Upper lobe of left lung (tissue), 6 donors: Measurements from ENCODE around the gene ATP5F1B. TPM values are rescaled to one million over a fixed set of nuclear protein-coding genes. Genes with fewer than 3 reads are reported as not detected.

Experiments
- ATAC-seq, 2 donors: fragments of 200-7000 bp; cut with Tn5 transposase; one replicate each; pipeline ENCODE4 v1.9.1; 2022; ENCODE audit warnings: mild to moderate bottlenecking in 2 of 2, moderate library complexity in 2 of 2; ENCODE audit not compliant: low FRiP score in 2 of 2
- DNase-seq, 2 donors: peaks; one replicate each; pipeline ENCODE4 v3.0.0-alpha.2; 2019 to 2020
- H3K27ac ChIP-seq, 4 donors: fragments of 200-600 bp; sonication (generic); one replicate each; pipeline ENCODE4 v1.5.1; 2016 to 2019
- H3K27me3 ChIP-seq, 4 donors: fragments of 200-600 bp; sonication (generic); one replicate each; pipeline ENCODE4 v1.5.1; 2017 to 2019
- H3K36me3 ChIP-seq, 4 donors: fragments of 200-600 bp; sonication (generic); one replicate each; pipeline ENCODE4 v1.5.1; 2016 to 2019
- H3K4me1 ChIP-seq, 4 donors: fragments of 200-600 bp; sonication (generic); one replicate each; pipeline ENCODE4 v1.5.1; 2018 to 2019
- H3K4me3 ChIP-seq, 4 donors: fragments of 200-600 bp; sonication (generic); one replicate each; pipeline ENCODE4 v1.5.1; 2017 to 2019; ENCODE audit warnings: mild to moderate bottlenecking in 2 of 4, moderate library complexity in 1 of 4
- H3K9me3 ChIP-seq, 4 donors: fragments of 200-600 bp; sonication (generic); one replicate each; pipeline ENCODE4 v1.5.1; 2018 to 2019
- CTCF ChIP-seq, 6 experiments: fragments of 450-650 bp in 4 of 6; fragments of 200-600 bp in 2 of 6; sonication (generic) in 2 of 6; IDR thresholded peaks; one replicate each; pipeline ENCODE4 v1.5.1; 2016 to 2019; ENCODE audit warnings: antibody characterized with exemption in 6 of 6
- EP300 ChIP-seq, 4 donors: sonication (generic); formaldehyde crosslinking; IDR thresholded peaks; one replicate each; pipeline ENCODE4 v1.5.1; 2017; ENCODE audit warnings: antibody characterized with exemption in 4 of 4, control low read depth in 2 of 4
- POLR2A ChIP-seq, 4 donors: fragments of 450-650 bp; IDR thresholded peaks; one replicate each; pipeline ENCODE4 v1.5.1; 2016 to 2017; ENCODE audit warnings: antibody characterized with exemption in 4 of 4, mild to moderate bottlenecking in 2 of 4
- POLR2AphosphoS5 ChIP-seq, 2 donors: sonication (generic); formaldehyde crosslinking; IDR thresholded peaks; one replicate each; pipeline ENCODE4 v1.5.1; 2017; ENCODE audit warnings: antibody characterized with exemption in 2 of 2
- WGBS, 2 donors: methylation state at CpG; one replicate each; pipeline ENCODE4 v1.1.5; 2017 to 2018; 5-methylcytosine and 5-hydroxymethylcytosine counted together
- total RNA-seq, 6 donors: library from RNA; depleted of rRNA in 4 of 6; stranded (reverse); fragments of >200 nt in 4 of 6; gene quantifications; one replicate each; pipeline versions ENCODE4 v1.1.0 to v1.2.1, GENCODE V29; 2016 to 2021
- donor health status: DM: no; HTN: no; CAD: no; lungs with moderate emphysema.
- donor health status: DM: no; HTN: yes; CAD: no; lungs with severe emphysema.

Gene ATP5F1B
- 100 to 1,000 TPM; 245 to 404 (median 317) TPM for total RNA-seq

- Histone ChIP-seq H3K4me1 (peaks cover 16 to 25% (median 20%) of the 10 kb centered on the region in 4 donors), H3K27me3 (no peaks in the 10 kb centered on the region), H3K36me3 (peaks cover 28 to 38% (median 31%) of the 10 kb centered on the region in 4 donors), H3K27ac (peak within 1 kb of the TSS; percentile 90 to 96 (median 95)), H3K4me3 (peak within 1 kb of the TSS; percentile 79 to 97 (median 92)), H3K9me3 (no peaks in the 10 kb centered on the region)
- DNase-seq = peak; percentile 91 to 100
- TF ChIP-seq EP300 (IDR thresholded peaks at IDR 0.05) (no peak), POLR2A (IDR thresholded peaks at IDR 0.05) (peak; percentile 91 to 99 (median 96)), POLR2AphosphoS5 (IDR thresholded peaks at IDR 0.05) (peak; percentile 98 to 99), CTCF (IDR thresholded peaks at IDR 0.05) (peak in 4 of 6 experiments; percentile 11 to 48 (median 18))
- WGBS, 2 donors = 0 to 1% methylated on average over 10 to 39 of the region's 39 CpGs
- peak; percentile 100 for ATAC-seq
Measured at GRCh38 chr12:56645717-56646446, at the start of gene ATP5F1B. Gene ATP5F1B (minus strand): TSS chr12:56645984. CDS start chr12:56645963, 21 bp downstream.

- no peak overlapping the region for H3K4me3 ChIP-seq
- H3K27me3 ChIP-seq = no peaks in the 10 kb centered on the region
- TF ChIP-seq EP300 (IDR thresholded peaks at IDR 0.05) (no peak), POLR2A (IDR thresholded peaks at IDR 0.05) (no peak), CTCF (IDR thresholded peaks at IDR 0.05) (no peak), POLR2AphosphoS5 (IDR thresholded peaks at IDR 0.05) (no peak)
- DNase-seq (no peak), ATAC-seq (no peak)
- no peaks in the 10 kb centered on the region for H3K36me3 ChIP-seq
- H3K9me3 ChIP-seq = no peaks in the 10 kb centered on the region
- 75 to 89% methylated on average over 5 of the region's 5 CpGs for WGBS, 2 donors
- H3K4me1 ChIP-seq = peaks cover 2 to 5% (median 3%) of the 10 kb centered on the region in 4 donors
- no peak overlapping the region for H3K27ac ChIP-seq
Measured at GRCh38 chr12:56694161-56694560, 48.4 kb upstream of the ATP5F1B start.

GRCh38 chr12:56688846-56689109, 43.0 kb upstream of the ATP5F1B start:
- ATAC-seq (no peak), DNase-seq (peak in 1 of 2 donors; percentile 61)
- no peaks in the 10 kb centered on the region for H3K36me3 ChIP-seq
- H3K27ac ChIP-seq = peak overlapping the region; percentile 98 to 100 (median 99)
- no peaks in the 10 kb centered on the region for H3K9me3 ChIP-seq
- TF ChIP-seq EP300 (IDR thresholded peaks at IDR 0.05) = no peak
- no peak for TF ChIP-seq CTCF (IDR thresholded peaks at IDR 0.05)
- TF ChIP-seq POLR2A (IDR thresholded peaks at IDR 0.05) = no peak
- TF ChIP-seq POLR2AphosphoS5 (IDR thresholded peaks at IDR 0.05) = no peak
- H3K27me3 ChIP-seq = no peaks in the 10 kb centered on the region
- peak overlapping the region; percentile 30 to 89 (median 84) for H3K4me3 ChIP-seq
- 1 to 9% methylated on average over 7 of the region's 7 CpGs for WGBS, 2 donors
- peaks cover 20 to 40% (median 33%) of the 10 kb centered on the region in 4 donors for H3K4me1 ChIP-seq

- peak within 1 kb of the TSS; percentile 98 to 100 (median 99) for H3K27ac ChIP-seq
- TF ChIP-seq POLR2AphosphoS5 (IDR thresholded peaks at IDR 0.05) (peak; percentile 93 to 98), EP300 (IDR thresholded peaks at IDR 0.05) (peak in 2 of 4 donors; percentile 32 to 73), CTCF (IDR thresholded peaks at IDR 0.05) (peak in 2 of 6 experiments; percentile 5 to 19), POLR2A (IDR thresholded peaks at IDR 0.05) (peak in 3 of 4 donors; percentile 86 to 94 (median 94))
- DNase-seq (peak; percentile 97 to 99), ATAC-seq (peak; percentile 96 to 98)
- H3K36me3 ChIP-seq = no peaks in the 10 kb centered on the region
- H3K4me1 ChIP-seq = peaks cover 23 to 44% (median 36%) of the 10 kb centered on the region in 4 donors
- no peaks in the 10 kb centered on the region for H3K27me3 ChIP-seq
- 0 to 1% methylated on average over 14 to 56 of the region's 64 CpGs for WGBS, 2 donors
- H3K4me3 ChIP-seq = peak within 1 kb of the TSS; percentile 78 to 89 (median 84)
- no peaks in the 10 kb centered on the region for H3K9me3 ChIP-seq
Measured at GRCh38 chr12:56688129-56688845, 42.5 kb upstream of the ATP5F1B start, which contains the start of gene PTGES3. Gene PTGES3 (minus strand): TSS chr12:56688284. CDS start chr12:56687999, 285 bp downstream.
